HG03045 (cell line): Measurements from ENCODE around the gene PAPSS2.
"Not testable (repeated sequence)": the region's sequence is repeated elsewhere in the genome, so short reads cannot be mapped to it uniquely, and the experiment has no call there.

Experiments used
- ATAC-seq: cut with Tn5 transposase; IDR thresholded peaks from one replicate; pipeline ENCODE4 v1.9.1; 2021; ENCODE audit warnings: mild to moderate bottlenecking, moderate library complexity; ENCODE audit not compliant: unreplicated experiment

Gene PAPSS2

DNA sequence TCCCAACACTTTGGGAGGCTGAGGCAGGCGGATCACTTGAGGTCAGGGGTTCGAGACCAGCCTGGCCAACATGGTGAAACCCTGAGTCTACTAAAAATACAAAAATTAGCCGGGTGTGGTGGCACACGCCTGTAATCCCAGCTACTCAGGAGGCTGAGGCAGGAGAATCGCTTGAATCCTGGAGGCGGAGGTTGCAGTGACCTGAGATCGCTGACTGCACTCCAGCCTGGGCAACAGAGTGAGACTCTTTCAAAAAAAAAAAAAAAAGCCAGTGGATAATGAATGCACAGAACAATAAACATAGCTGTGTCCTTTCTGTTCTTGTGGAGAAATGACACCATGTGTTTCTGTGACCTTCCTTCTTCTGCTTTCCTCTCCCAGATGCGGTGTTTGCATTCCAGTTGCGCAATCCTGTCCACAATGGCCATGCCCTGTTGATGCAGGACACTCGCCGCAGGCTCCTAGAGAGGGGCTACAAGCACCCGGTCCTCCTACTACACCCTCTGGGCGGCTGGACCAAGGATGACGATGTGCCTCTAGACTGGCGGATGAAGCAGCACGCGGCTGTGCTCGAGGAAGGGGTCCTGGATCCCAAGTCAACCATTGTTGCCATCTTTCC, 83.4 kb downstream of the PAPSS2 start:
- not testable (repeated sequence) for ATAC-seq

DNA sequence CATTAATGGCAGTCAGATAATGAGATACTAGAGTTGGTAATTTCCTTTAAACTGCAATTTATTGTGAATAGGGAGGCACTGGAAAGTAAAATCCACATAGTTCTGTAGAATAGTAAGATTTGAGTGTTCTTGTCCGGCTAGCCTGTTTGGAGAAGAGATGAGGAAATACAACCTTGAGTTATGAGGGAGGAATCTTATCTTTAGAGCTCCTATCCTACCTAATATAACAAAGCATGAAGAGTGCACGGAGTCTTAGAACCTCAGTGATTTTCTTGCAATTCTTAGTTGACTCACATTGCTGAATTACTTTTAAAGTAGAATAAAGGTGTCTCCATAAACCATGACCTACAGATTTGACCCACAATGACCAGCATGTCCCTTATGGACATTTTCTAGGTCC, 84.9 kb downstream of the PAPSS2 start:
- no peak for ATAC-seq

DNA sequence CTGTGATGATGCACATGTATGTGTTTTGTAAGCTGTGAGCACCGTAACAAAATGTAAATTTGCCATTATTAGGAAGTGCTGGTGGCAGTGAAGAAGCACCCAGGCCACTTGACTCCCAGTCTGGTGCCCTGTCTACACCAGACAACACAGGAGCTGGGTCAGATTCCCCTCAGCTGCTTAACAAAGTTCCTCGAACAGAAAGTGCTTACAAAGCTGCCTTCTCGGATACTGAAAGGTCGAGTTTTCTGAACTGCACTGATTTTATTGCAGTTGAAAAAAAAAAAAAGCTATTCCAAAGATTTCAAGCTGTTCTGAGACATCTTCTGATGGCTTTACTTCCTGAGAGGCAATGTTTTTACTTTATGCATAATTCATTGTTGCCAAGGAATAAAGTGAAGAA, 87.2 kb downstream of the PAPSS2 start:
- ATAC-seq: no peak

DNA sequence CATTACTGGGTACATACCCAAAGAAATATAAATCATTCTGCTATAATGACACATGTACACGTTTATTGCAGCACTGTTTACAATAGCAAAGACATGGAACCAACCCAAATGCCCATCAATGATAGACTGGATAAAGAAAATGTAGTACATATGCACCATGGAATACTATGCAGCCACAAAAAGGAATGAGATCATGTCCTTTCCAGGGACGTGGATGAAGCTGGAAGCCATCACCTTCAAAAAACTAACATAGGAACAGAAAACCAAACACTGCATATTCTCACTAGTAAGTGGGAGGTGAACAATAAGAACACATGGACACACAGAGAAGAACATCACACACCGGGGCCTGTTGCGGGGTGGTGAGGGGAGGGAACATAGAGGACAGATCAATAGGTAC, 88.6 kb downstream of the PAPSS2 start:
- not testable (repeated sequence) for ATAC-seq

DNA sequence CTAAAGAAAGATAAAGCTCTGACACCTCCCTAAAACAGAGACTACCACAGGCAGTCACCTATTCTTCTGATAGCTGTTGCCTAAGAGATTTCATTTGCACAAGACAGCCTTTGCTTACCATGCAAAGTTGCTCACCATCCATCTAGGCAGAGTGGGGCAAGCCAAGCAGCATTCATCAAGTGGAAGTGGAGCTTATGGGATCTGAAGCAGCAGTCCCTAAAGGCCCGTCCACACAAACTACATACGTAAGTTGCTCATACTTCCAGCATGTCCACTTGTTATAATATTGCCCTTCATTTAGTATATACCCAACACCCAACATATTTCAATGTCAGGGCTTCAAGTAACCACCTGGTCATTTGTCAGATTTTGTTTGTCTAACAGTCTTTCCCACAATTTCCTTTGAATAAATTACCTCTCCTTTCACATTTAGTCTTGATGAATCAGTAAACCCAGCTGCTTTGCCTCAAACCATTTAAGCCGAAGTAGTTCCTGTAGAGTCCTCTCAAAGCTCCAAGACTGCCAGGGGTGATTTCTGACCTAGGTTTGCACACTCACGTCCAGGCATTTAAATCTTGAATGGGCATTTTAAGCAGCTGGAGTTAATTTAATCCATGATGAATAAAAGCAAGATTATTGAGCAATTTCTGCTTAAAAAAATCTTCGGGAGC, 90.5 kb downstream of the PAPSS2 start:
- no peak for ATAC-seq

DNA sequence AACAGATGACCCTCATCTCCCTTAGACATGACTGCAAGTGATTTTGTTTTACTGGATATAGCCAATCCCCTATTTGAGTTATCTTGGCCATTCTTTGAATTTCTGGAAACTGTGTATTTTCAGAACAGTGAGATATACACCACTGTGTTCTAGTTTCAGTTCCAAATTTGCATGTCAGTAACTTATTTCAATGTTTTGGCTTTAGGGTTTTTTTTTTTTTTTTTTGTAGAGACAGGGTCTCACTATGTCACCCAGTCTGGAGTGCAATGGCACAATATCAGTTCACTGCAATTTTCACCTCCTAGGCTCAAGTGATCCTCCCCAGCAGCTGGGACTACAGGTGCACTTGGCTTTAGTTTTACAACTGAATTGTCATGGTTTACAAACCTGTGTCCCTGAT, 91.1 kb downstream of the PAPSS2 start:
- no peak for ATAC-seq

DNA sequence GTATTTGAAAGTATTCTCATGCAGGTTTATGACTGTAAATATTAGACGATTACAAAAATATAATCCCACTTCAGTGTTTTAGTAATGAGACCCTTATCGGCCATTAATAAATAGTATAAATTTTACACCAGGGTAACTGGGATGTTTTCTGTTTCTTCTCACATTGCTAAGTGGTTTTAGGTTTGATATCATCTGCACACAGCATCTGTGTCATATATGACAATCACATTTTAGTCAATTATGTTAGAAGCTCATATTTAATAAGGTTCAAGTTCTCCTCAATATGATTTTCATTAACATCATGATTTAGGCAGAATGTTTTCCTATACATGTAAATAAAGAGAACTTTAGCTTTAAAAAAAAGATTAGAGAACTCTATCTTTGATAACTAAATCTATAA, 91.6 kb downstream of the PAPSS2 start:
- no peak for ATAC-seq

DNA sequence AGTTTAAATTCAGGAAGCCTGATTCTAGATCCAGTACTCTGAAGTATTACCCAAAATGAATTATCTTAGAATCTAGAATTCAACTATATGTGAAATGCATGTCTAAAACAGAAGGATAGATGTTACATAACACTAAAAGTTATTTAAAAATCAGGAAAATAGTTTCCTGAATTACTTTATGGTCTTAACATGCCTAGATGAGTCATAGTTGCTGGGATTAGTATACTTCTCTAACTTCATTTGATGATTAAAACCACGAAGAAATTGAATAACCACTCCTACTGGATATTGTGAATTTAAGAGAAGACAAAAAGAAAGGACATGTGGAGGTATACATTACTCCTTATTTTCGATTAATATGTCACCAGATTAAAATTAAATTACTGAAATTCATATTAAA, 92.9 kb downstream of the PAPSS2 start:
- no peak for ATAC-seq

DNA sequence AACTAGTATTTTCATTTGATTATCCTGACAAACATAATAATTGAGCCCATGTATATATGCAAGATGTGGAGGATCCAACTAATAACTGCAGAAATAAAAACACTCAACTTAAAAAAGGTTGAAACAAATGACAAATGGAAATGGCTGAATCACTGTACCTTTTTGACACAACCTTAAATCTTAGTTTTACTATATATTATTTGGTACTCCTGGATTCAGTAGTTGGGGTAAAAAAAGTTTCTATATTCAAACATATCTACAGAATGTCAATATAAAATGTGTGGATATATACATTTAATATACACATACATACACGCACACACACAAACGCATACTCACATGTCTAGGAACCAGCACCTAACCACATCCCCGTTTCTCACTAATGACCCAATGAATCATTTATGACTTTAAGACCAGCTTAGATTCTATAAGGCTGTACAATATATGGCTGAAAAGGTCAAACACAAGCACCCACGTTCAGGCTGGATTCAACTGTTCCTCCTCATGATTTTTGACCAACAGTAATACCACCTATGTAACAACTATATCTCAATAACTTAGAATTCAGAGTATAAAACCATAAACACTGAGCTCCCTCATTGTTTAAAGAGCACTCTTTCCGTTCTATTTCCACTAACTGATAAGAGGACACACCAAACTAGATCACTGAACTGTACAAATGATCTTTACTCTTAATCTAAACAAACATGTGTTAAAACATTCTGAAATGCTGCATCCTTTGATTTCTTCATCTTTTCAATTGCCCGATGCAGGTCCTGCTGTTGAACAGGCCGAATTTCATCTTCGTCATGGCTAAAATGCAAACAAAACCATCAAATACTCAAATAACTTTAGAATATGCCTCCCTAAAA, 94.6 kb downstream of the PAPSS2 start:
- no peak for ATAC-seq

DNA sequence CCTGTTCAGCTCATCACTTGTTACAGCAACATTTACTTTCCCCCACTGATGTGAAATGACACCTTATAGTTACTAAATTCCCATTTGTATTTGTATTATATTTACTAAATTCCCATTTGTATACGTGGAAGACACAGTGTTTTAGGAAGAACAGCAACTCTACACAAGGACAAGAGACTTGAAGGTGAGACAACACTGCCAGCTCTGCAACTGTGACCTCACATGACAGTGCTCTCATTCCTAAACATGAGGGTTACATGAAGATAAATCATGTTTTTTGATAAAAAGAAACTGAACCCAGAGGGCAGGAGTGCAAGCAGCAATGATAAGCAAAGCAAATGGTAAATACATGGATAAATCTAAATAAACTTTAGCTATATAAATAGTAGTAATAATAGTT, 98.0 kb downstream of the PAPSS2 start:
- ATAC-seq: no peak

DNA sequence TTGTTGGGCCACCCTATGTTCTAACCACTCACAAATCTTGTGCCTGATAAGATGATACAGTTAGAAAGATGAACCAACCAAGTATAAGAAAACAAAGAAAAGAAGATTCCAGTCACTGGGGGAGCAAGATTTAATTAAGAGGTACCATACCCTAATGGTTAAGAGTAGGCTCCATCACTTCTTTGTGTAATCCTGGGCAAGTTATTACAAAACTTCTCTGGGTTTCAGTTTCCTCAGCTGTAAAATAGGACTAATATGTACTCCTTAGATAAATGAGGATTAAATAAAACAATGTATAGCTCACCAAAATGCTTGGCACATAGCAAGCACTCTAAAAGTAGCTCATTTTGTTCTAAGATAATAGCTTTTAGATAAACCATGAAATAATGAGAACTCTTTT, 99.9 kb downstream of the PAPSS2 start:
- ATAC-seq: no peak

DNA sequence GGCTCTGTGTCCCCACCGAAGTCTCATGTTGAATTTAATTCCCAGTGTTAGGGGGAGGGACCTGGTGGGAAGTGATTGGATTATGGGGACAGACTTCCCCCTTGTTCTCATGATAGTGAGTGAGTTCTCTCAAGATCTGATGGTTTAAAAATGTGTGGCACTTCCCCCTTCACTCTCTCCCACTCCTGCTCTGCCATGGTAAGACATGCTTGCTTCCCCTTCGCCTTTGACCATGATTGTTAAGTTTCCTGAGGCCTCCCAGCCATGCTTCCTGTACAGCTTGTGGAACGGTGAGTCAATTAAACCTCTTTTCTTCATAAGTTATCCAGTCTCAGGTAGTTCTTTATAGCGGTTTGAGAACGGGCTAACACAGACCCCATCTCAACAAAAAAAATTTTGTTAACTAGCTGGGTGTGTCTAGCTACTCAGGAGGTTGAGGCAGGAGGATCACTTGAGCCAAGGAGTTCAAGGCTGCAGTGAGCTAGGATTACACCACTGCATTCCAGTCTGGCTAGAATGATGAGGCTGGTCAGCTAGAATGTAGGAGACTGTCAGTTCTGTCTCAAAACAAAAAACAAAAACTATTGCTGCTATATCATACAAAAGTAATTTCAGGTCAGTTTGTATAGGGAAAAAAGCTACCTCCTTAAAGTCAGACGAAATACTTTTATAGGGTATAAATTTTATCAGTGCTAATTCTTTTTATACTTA, 100.7 kb downstream of the PAPSS2 start:
- ATAC-seq: no peak

DNA sequence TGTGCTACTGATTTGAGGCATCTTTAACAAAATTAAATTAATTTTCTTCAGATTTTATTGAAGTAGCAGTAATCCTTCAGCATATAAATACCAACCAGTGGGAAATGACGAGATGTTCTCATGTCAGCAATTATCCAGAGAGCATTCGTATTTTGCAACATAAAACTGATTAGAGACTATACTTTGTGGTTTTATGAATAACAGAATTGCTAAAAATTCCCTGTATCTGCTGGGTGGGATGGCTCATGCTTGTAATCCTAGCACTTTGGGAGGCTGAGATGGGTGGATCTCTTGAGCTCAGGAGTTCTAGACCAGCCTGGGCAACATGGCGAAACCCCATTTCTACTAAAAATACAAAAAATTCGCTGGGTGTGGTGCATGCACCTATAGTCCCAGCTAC, 101.5 kb downstream of the PAPSS2 start:
- no peak for ATAC-seq

DNA sequence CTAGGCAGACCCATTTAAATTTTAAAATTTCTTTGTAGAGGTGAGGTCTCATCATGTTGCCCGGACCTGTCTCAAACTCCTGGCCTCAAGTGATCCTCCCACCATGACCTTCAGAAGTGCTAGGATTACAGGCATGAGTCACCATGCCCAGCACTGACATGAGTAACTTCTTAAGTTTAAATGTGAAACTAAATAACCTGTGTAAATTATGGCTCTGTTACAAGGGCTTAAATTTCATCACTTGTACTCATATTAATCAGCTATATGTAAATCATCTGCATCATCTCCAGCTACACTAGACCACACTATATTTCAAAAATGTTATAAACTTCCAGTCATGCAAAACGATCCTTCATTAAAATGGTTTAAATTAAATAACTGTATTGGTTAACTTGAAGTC, 102.2 kb downstream of the PAPSS2 start:
- ATAC-seq: peak; percentile 83

DNA sequence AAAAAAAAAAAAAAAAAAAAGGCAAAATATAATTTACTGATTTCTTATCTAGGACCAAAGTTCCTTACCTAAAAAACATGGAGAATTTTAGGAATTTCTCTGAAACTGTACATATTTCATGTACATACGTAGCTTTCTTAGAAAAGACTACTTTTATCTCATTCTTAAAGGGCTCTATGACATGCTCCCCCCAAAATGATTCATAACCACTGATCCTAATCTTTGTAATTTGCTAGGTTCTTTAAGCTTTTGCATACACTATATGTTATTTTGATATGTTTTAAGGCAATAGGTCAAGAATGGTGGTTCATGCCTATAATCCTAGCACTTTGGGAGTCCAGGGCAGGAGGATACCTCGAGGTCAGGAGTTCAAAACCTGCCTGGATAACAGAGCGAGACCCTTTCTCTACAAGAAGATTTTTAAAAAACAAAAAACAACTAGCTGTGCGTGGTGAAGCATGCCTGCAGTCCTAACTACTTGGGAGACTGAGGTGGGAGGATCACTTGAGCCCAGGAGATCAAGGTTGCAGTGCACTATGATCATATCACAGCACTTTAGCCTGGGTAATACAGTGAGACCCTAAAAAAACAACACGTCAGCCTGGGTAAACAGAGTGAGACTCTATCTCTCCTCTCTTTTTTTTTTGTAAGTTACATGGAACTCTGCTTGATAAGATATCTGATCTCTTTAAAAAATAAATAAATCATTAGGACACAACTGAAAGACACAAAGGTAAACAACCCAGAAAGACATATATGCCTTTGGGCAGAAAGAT, 103.6 kb downstream of the PAPSS2 start:
- no peak for ATAC-seq

DNA sequence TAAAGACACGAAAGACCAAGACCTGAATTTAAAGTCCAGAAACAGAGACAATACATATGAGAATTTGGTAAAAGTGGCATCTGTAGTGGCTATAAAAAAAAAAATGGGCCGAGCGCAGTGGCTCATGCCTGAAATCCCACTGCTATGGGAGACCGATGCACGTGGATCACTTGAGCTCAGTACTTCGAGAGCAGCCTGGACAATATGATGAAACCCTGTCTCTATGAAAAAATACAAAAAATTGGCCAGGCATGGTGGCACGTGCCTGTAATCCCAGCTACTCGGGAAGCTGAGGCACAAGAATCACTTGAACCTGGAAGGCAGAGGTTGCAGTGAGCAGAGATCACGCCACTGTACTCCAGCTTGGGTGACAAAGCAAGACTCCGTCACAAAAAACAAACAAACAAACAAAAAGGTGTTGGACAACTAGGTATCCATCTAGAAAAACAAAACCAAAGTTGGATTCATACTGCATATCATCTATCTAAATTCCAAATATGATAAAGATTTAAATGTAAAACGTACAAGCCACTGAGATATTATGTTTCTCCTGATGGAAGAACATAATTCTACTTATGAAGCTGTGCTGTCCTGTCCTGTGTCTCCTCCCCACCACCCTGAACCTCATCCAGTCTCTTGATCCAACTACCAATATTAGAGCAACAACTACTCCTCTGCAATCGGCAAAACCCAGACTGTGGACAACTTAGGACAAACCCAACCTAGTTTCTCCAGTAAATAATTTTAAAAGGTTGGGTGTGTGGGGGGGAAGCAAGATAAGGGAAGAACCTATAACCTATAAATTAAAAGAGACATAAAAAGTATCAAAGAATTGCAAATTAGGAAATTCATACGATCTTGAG, 104.6 kb downstream of the PAPSS2 start:
- no peak for ATAC-seq

DNA sequence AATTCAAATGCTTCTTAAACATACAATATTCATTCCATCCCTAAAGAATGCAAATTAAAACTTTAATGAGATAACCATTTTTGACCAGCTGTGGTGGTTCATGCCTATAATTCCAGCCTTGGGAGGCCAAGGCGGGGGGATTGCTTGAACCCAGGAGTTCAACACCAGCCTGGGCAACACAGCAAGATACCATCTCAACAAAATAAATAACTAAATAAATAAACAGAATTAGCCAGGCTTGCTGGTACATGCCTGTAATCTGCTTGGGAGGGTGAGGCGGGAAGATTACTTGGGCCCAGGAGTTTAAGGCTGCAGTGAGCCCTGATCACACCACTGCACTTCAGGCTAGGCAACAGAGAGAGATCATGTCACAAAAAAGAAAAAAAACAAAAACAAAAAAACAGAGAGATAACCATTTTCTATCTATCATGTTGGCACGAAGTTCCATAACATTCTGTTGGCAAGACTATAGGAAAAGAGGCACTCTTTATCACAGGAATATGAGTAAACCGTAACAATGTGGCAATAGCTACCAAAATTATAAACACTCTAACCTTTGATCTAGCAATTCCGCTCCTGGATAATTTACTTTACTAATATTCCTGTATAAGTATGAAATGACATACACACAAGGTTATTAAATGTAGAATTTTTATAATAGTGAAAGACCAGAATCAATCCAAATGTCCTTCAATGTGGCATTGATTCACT, 106.1 kb downstream of the PAPSS2 start:
- no peak for ATAC-seq

DNA sequence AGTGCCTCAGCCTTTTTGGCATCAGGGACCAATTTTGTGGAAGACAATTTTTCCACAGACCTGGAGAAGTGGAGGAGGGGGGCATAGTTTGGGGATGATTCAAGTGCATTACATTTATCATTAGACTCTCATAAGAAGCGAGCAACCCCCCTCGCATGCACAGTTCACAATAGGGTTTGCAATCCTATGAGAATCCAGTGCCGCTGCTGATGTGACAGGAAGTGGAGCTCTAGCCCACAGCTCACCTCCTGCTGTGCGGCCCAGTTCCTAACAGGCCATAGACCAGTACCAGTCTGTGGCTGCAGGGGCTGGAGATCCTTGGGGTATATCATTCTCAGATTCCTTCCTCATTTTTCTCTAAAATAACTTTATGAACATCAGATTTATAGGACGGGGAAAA, 107.6 kb downstream of the PAPSS2 start:
- no peak for ATAC-seq

DNA sequence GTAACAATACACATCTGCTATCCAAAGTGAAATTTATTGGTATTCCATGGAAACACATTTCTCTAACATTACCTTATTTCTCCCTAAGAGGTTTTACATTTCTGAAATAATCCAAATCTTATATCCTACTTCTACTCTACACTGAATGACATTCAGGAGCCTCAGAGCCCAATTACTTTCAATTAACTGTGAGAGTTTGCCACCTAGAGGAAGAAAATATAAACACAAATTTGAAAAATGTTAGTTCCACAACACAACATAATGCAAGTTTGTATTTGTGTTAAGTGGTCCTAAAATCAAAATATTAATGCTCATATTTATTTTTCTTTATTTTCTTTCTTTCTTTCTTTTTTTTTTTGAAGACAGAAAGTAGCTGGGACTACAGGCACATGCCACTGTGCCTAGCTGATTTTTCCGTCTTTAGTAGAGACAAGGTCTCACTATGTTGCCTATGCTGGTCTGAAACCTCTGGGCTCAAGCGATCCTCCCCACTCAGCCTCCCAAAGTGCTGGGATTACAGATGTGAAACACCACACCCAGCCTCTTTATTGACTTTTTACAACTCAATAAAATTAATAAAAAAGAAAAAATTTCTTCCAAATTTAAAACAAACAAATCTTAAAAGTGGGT, 112.3 kb downstream of the PAPSS2 start:
- ATAC-seq: no peak
